ENCODE results near the gene CPOX.

The CPOX gene

DNA sequence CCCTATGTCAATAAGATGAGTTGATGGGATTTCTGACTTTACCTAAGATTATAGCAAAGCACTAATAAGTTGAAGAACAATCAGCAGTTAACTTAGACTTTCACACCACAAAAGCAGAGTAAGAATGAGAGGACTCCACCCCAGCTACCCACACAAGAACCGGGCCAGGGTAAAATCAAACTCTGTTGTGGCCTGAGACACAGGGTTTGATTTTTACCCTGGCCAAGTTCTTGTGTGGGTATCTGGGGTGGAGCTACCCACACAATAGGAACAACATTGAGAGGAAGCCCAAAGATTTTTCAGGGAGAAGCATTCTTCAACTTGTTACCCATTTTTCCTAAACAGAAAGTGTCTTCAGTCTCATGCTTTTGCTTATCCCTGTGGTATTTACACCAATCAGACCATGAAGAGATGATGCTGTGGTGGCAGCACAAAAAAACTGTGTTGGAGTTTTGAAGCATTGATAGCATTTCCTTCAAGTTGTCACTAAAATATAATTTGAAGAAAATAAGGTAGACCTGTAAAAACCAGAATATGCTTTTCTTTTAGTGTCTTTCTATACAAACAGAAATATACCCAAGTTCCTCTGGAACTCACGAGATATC is 25.6 kb downstream of the CPOX start:
- ChIA-PET POLR2A (no interaction called here), CTCF (no interaction called here)
- no peak for DNase-seq (ENCODE audit: extremely low spot score)
- TF ChIP-seq ELF4 (IDR thresholded peaks at IDR 0.05) = no peak
- no peak for TF ChIP-seq SUZ12 (IDR thresholded peaks at IDR 0.05)
- no peak for TF ChIP-seq BHLHE40 (IDR thresholded peaks at IDR 0.05; ENCODE audit: borderline replicate concordance)
- TF ChIP-seq L3MBTL2 (conservative IDR thresholded peaks at IDR 0.05) = no peak
- no peak for TF ChIP-seq LEF1 (IDR thresholded peaks at IDR 0.05; ENCODE audit: borderline replicate concordance)
- TF ChIP-seq FOXM1 (IDR thresholded peaks at IDR 0.05; ENCODE audit: borderline replicate concordance) = no peak
- TF ChIP-seq, protein P1, sequence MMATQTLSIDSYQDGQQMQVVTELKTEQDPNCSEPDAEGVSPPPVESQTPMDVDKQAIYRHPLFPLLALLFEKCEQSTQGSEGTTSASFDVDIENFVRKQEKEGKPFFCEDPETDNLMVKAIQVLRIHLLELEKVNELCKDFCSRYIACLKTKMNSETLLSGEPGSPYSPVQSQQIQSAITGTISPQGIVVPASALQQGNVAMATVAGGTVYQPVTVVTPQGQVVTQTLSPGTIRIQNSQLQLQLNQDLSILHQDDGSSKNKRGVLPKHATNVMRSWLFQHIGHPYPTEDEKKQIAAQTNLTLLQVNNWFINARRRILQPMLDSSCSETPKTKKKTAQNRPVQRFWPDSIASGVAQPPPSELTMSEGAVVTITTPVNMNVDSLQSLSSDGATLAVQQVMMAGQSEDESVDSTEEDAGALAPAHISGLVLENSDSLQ (IDR thresholded peaks at IDR 0.05) = no peak
- no peak for TF ChIP-seq FOXA1 (IDR thresholded peaks at IDR 0.05)
- no peak for TF ChIP-seq ZNF384 (IDR thresholded peaks at IDR 0.05)
- TF ChIP-seq SP1 (IDR thresholded peaks at IDR 0.05) = no peak
- no peak for TF ChIP-seq TARDBP (IDR thresholded peaks at IDR 0.05)
- TF ChIP-seq FOXK2 (IDR thresholded peaks at IDR 0.05) = no peak
- TF ChIP-seq NFRKB (IDR thresholded peaks at IDR 0.05) = no peak
- TF ChIP-seq CTBP1 (IDR thresholded peaks at IDR 0.05; ENCODE audit: borderline replicate concordance) = no peak
- no peak for TF ChIP-seq ARNT (IDR thresholded peaks at IDR 0.05)
- no peak for TF ChIP-seq HDGF (IDR thresholded peaks at IDR 0.05; ENCODE audit: borderline replicate concordance)

DNA sequence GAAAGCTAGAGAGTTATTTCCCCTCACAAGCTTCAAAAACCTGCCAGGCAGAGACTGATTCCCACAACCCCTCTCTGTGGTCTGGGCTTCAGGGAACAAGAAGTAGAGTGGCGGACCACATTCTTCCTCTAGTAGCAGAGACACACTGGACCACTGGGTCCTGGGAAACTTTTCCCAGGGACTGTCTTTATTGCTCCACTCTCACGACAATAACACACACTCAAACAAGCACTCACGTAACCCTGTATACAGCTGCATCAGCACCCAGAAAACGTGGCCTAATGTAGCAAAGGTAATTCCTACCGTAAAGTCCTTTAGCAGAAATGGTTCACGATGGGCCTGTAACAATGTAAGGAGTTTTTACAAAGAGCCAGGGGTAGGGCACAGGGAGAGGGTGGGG is 27.6 kb downstream of the CPOX start:
- TF ChIP-seq LEF1 (IDR thresholded peaks at IDR 0.05; ENCODE audit: borderline replicate concordance) (no peak), SUZ12 (IDR thresholded peaks at IDR 0.05) (no peak), SP1 (IDR thresholded peaks at IDR 0.05) (no peak), FOXA1 (IDR thresholded peaks at IDR 0.05) (no peak), FOXK2 (IDR thresholded peaks at IDR 0.05) (no peak)
- TF ChIP-seq, protein P1 (IDR thresholded peaks at IDR 0.05) = no peak
- no peak for DNase-seq (ENCODE audit: extremely low spot score)
- ChIA-PET CTCF (no interaction called here), POLR2A (no interaction called here)

DNA sequence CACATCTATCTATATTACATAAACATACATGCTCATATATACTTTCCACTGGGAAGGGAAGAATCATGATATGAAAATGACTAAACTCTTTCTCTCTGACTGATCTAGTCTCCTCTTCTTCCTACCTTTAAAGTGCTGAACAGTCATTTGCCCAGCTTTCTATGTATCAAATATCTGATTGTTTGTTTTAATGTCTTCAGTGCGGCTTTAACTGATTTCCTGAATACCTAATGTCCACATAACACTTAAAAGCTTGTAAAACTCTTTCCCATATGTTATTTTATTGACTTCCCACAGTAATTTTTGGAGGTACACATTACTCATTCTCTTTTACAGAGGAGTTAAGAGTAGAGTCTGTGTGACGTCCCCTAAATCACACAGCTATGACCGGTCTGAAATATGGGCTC is 28.2 kb downstream of the CPOX start:
- POLR2A ChIA-PET = no interaction called here
- CTCF ChIA-PET = no interaction called here
- no peak for DNase-seq (ENCODE audit: extremely low spot score)

DNA sequence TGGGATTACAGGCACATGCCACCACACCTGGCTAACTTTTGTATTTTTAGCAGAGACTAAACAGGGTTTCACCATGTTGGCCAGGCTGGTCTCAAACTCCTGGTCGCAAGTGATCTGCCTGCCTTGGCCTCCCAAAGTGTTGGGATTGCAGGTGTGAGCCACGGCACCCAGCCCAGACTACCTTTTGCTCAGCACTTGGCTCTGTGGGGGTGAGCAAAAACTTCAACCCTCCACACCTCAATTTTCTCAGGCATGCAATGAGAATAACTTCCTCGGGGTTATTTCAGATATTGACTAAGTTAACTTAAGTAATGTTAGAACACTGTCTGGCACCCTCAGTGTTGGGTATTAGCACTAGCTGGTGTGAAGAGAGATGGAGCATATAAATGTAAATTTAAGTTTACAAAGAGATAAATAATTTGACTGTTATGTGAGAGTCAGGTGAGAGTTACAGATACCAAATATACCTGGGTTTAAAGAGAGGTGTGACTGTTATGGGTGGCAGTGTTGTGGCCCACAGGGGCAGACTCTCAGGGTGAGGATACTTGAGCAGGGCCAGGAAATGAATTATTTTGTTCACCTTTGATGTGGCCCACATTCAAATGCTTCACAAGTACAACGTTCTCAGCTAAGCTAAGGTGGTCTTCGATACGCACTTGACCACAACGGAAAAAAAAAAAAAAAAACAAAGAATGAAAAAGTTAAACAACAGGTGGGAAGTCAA is 29.0 kb downstream of the CPOX start:
- ChIA-PET CTCF (no interaction called here), POLR2A (no interaction called here)
- no peak for DNase-seq (ENCODE audit: extremely low spot score)
- TF ChIP-seq TARDBP (IDR thresholded peaks at IDR 0.05) (no peak), NFRKB (IDR thresholded peaks at IDR 0.05) (no peak), ZNF384 (IDR thresholded peaks at IDR 0.05) (no peak), HDGF (IDR thresholded peaks at IDR 0.05; ENCODE audit: borderline replicate concordance) (no peak), LEF1 (IDR thresholded peaks at IDR 0.05; ENCODE audit: borderline replicate concordance) (no peak), FOXA1 (IDR thresholded peaks at IDR 0.05) (no peak)

More for the DNA sequence above, 28.2 kb downstream of the CPOX start:
- TF ChIP-seq, protein P1 (IDR thresholded peaks at IDR 0.05) = peak; percentile 85
- TF ChIP-seq SUZ12 (IDR thresholded peaks at IDR 0.05) (no peak), SP1 (IDR thresholded peaks at IDR 0.05) (no peak), CTBP1 (IDR thresholded peaks at IDR 0.05; ENCODE audit: borderline replicate concordance) (peak; percentile 84; the same call in 1 of the 2 replicates)

DNA sequence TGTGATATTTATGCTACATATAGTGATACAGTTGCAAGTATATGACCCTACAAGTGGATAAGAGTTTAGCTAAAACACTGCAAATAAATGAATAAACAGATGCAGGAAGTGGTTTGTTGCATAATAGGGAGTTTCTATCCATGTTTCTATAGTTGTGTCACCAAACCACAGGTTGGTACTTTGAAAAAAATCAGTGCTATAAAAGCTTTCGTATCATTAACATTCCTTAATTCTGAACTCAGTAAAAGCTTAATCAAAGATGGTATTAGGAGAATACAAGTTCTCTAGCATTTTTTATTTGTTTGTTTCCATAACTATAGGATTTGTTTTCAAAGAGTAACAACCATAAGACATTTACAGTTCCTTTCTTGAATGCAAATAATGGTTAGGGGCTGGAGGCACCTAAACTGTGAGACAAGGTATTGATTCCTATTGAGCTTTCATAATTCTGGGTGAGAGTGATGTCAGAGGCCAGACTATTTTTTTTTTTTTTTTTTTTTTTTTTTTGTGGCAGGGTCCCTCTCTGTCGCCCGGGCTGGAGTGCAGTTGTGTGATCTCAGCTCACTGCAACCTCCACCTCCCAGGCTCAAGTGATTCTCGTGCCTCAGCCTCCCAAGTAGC is 29.6 kb downstream of the CPOX start:
- ChIA-PET CTCF (no interaction called here), POLR2A (no interaction called here)
- no peak for DNase-seq (ENCODE audit: extremely low spot score)
- no peak for TF ChIP-seq SUZ12 (IDR thresholded peaks at IDR 0.05)
- TF ChIP-seq L3MBTL2 (conservative IDR thresholded peaks at IDR 0.05) = no peak

DNA sequence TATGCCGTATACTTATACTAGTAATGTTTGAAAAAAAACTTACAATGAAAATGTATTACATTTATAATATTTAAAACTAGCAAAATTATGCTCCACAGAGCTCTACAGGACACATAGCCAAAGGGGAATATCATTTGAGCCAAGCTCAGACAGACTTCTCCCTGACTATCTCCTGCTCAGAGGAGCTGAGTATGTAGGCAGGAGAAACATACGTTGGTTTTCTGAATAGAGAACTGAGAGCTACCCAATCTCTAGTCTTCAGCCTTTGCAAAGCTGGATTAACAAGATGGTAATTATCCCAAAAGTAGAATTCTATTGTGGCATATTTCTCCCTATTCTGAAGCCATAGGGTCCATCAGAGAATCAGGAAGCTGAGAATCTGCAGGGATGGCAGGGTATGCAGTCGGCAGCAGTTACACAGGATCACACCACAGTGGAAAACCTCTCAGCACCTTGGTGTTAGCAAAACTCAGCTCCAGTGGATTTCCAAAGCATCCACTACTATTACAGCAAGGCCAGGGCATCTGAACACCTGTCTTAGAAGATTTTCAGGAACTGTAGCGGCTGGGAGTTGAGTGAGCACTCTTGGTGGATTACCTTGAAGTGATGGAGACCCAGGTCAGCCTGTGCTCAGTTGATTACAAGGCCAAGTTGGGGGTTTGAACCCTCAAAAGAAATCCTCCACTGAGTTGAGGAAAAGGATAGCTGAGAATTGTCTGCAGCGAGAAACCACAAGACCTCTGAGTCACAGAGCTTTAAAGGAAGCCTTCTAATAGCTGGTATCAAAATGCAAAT is 31.5 kb downstream of the CPOX start:
- POLR2A ChIA-PET = no interaction called here
- no peak for TF ChIP-seq ARNT (IDR thresholded peaks at IDR 0.05)
- TF ChIP-seq NFRKB (IDR thresholded peaks at IDR 0.05) = no peak
- no peak for TF ChIP-seq SP1 (IDR thresholded peaks at IDR 0.05)
- no peak for TF ChIP-seq CTBP1 (IDR thresholded peaks at IDR 0.05; ENCODE audit: borderline replicate concordance)
- TF ChIP-seq BHLHE40 (IDR thresholded peaks at IDR 0.05; ENCODE audit: borderline replicate concordance) = no peak
- TF ChIP-seq HDGF (IDR thresholded peaks at IDR 0.05; ENCODE audit: borderline replicate concordance) = no peak
- no peak for TF ChIP-seq FOXA1 (IDR thresholded peaks at IDR 0.05)
- TF ChIP-seq FOXM1 (IDR thresholded peaks at IDR 0.05; ENCODE audit: borderline replicate concordance) = no peak
- no peak for DNase-seq (ENCODE audit: extremely low spot score)
- CTCF ChIA-PET = no interaction called here
